Liver (tissue), 9 donors: ENCODE results near the gene BCAS4. TPM values are rescaled to one million over a fixed set of nuclear protein-coding genes. Genes with fewer than 3 reads are reported as not detected.

Experiments used
- DNase-seq: peaks from one replicate; pipeline ENCODE4 v3.0.0-alpha.2; 2017; ENCODE audit warnings: low spot score
- H3K27ac ChIP-seq, 2 donors: one replicate each; pipeline ENCODE4 v1.7.0; 2013; ENCODE audit warnings: inconsistent platforms in 2 of 2, low read length in 2 of 2, control low read depth in 1 of 2, low read depth in 1 of 2, mild to moderate bottlenecking in 1 of 2
- H3K27me3 ChIP-seq, 4 donors: one replicate each; pipeline versions ENCODE4 v1.6.1 to v1.7.0; 2013; ENCODE audit warnings: low read length in 3 of 4, inconsistent platforms in 1 of 4, mild to moderate bottlenecking in 1 of 4, moderate library complexity in 1 of 4; ENCODE audit not compliant: control insufficient read depth in 4 of 4, insufficient read depth in 4 of 4
- H3K36me3 ChIP-seq, 4 donors: one replicate each; pipeline versions ENCODE4 v1.6.1 to v1.7.0; 2013; ENCODE audit warnings: low read length in 3 of 4, mild to moderate bottlenecking in 3 of 4, low read depth in 1 of 4, moderate library complexity in 1 of 4; ENCODE audit not compliant: control insufficient read depth in 4 of 4, insufficient read depth in 3 of 4
- H3K4me1 ChIP-seq, 4 donors: one replicate each; pipeline versions ENCODE4 v1.6.1 to v1.7.0; 2013; ENCODE audit warnings: low read length in 3 of 4, mild to moderate bottlenecking in 3 of 4, moderate library complexity in 1 of 4; ENCODE audit not compliant: control insufficient read depth in 4 of 4, insufficient read depth in 4 of 4
- H3K4me3 ChIP-seq, 3 donors: one replicate each; pipeline versions ENCODE4 v1.6.1 to v1.7.0; 2013; ENCODE audit warnings: low read length in 3 of 3, control low read depth in 1 of 3, low read depth in 1 of 3, mild to moderate bottlenecking in 1 of 3
- H3K9ac ChIP-seq, 2 donors: one replicate each; pipeline ENCODE4 v1.7.0; 2013; ENCODE audit warnings: low read length in 2 of 2, mild to moderate bottlenecking in 2 of 2, moderate library complexity in 2 of 2, control low read depth in 1 of 2, low read depth in 1 of 2
- H3K9me3 ChIP-seq, 4 donors: one replicate each; pipeline versions ENCODE4 v1.6.1 to v1.7.0; 2013; ENCODE audit warnings: low read length in 3 of 4; ENCODE audit not compliant: control insufficient read depth in 4 of 4
- EGR1 ChIP-seq, 2 donors: IDR thresholded peaks; 2 replicates each; pipeline ENCODE4 v1.6.1; 2016 to 2018; ENCODE audit warnings: antibody characterized with exemption in 2 of 2, low read depth in 2 of 2
- FOXA1 ChIP-seq: IDR thresholded peaks from 2 replicates; pipeline ENCODE4 v1.6.1; 2016; ENCODE audit warnings: antibody characterized with exemption
- FOXA2 ChIP-seq: IDR thresholded peaks from 2 replicates; pipeline ENCODE4 v1.6.1; 2016; ENCODE audit warnings: antibody characterized with exemption
- GABPA ChIP-seq, 2 donors: IDR thresholded peaks in 1 of 2; conservative IDR thresholded peaks in 1 of 2; 2 replicates each; pipeline ENCODE4 v1.6.1; 2016; ENCODE audit warnings: antibody characterized with exemption in 2 of 2, mild to moderate bottlenecking in 1 of 2, moderate library complexity in 1 of 2
- HNF4A ChIP-seq, 2 donors: conservative IDR thresholded peaks; 2 replicates each; pipeline ENCODE4 v1.6.1; 2016; ENCODE audit warnings: antibody characterized with exemption in 2 of 2, mild to moderate bottlenecking in 2 of 2
- HNF4G ChIP-seq: IDR thresholded peaks from 2 replicates; pipeline ENCODE4 v1.6.1; 2016; ENCODE audit warnings: antibody characterized with exemption
- JUND ChIP-seq, 2 donors: IDR thresholded peaks; 2 replicates each; pipeline ENCODE4 v1.6.1; 2016; ENCODE audit warnings: antibody characterized with exemption in 2 of 2
- NR2F2 ChIP-seq: IDR thresholded peaks from 2 replicates; pipeline ENCODE4 v1.6.1; 2016; ENCODE audit warnings: antibody characterized with exemption
- RAD21 ChIP-seq, 2 donors: IDR thresholded peaks; 2 replicates each; pipeline ENCODE4 v1.6.1; 2016; ENCODE audit warnings: antibody characterized with exemption in 2 of 2, mild to moderate bottlenecking in 2 of 2
- RXRA ChIP-seq, 2 donors: IDR thresholded peaks; 2 replicates each; pipeline ENCODE4 v1.6.1; 2017 to 2018; ENCODE audit warnings: antibody characterized with exemption in 2 of 2, mild to moderate bottlenecking in 1 of 2
- SP1 ChIP-seq: IDR thresholded peaks from 2 replicates; pipeline ENCODE4 v1.6.1; 2018; ENCODE audit warnings: antibody characterized with exemption, mild to moderate bottlenecking
- TAF1 ChIP-seq: conservative IDR thresholded peaks from 2 replicates; pipeline ENCODE4 v1.6.1; 2016; ENCODE audit warnings: antibody characterized with exemption, mild to moderate bottlenecking
- YY1 ChIP-seq: IDR thresholded peaks from 2 replicates; pipeline ENCODE4 v1.6.1; 2016; ENCODE audit warnings: antibody characterized with exemption, mild to moderate bottlenecking
- WGBS: extraction: QIAGEN DNeasy Blood & Tissue Kit; methylation state at CpG from one replicate; pipeline ENCODE4 v1.1.7; 2013; 5-methylcytosine and 5-hydroxymethylcytosine counted together
- polyA plus RNA-seq, 2 donors: library from polyadenylated mRNA; stranded (reverse) in 1 of 2; unstranded in 1 of 2; fragments of 200-250 nt in 1 of 2; fragments of >200 nt in 1 of 2; fragmentation: Nextera tagmentation in 1 of 2; extraction: Ambion mirVana in 1 of 2; gene quantifications; one replicate each; pipeline versions ENCODE4 v1.2.1 to v1.2.3, GENCODE V29; 2013 to 2015
- total RNA-seq, 2 donors: library from RNA; depleted of rRNA; stranded (reverse); fragments of >200 nt; gene quantifications; one replicate each; pipeline ENCODE4 v1.2.3, GENCODE V29; 2014
- TF ChIP-seq, protein P1 (sequence below): IDR thresholded peaks from 2 replicates; pipeline ENCODE4 v1.6.1; 2016; ENCODE audit warnings: antibody characterized with exemption
- TF ChIP-seq, protein P2 (sequence below): IDR thresholded peaks from 2 replicates; pipeline ENCODE4 v1.6.1; 2016; ENCODE audit warnings: antibody characterized with exemption, mild to moderate bottlenecking
- TF ChIP-seq, protein P3 (sequence below): IDR thresholded peaks from 2 replicates; pipeline ENCODE4 v1.6.1; 2016; ENCODE audit warnings: antibody characterized with exemption
- TF ChIP-seq, protein P4 (sequence below): IDR thresholded peaks from 2 replicates; pipeline ENCODE4 v1.6.1; 2016; ENCODE audit warnings: antibody characterized with exemption
- TF ChIP-seq, protein P5 (sequence below): fragments of 150-350 bp; IDR thresholded peaks from 2 replicates; pipeline ENCODE4 v1.5.1; 2017; ENCODE audit warnings: improper control_type of control experiment, low read depth, low read length; ENCODE audit not compliant: missing input control
- donor health status: healthy.
- donor health status: healthy.
- donor health status: healthy.
- donor health status: healthy.
- donor health status: healthy.

The BCAS4 gene
- total and polyA plus RNA-seq, 4 donors = 0.25 to 0.50 (median 0.47) TPM

DNA sequence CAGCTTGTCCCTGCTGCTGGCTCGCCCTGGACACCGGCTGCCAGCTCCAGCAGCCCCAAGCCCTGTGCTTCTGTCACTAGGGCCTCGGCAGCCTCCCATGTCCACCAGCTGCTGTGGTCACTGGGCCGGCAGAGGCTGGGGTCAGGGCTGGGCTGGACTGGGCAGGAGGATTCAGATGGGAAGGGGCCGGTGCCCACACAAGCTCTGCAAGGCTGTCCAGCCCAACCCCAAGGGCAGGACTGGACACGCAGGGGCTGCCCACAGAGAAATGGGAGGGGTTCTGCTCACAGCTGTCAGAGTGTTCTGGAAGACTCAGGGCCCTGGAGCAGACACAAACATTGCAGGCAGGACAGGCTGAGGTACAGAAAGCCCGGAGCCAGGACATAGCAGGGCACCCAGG is 70.7 kb downstream of the BCAS4 start:
- 92% methylated on average over 7 of the region's 7 CpGs for WGBS
- Histone ChIP-seq H3K27ac (no peak overlapping the region), H3K36me3 (no peaks in the 10 kb centered on the region), H3K9ac (no peak overlapping the region), H3K4me1 (no peaks in the 10 kb centered on the region), H3K27me3 (no peaks in the 10 kb centered on the region), H3K4me3 (no peak overlapping the region), H3K9me3 (no peaks in the 10 kb centered on the region)
- no peak for DNase-seq
- no peak for TF ChIP-seq TAF1
- TF ChIP-seq SP1 = no peak
- TF ChIP-seq, protein P1, sequence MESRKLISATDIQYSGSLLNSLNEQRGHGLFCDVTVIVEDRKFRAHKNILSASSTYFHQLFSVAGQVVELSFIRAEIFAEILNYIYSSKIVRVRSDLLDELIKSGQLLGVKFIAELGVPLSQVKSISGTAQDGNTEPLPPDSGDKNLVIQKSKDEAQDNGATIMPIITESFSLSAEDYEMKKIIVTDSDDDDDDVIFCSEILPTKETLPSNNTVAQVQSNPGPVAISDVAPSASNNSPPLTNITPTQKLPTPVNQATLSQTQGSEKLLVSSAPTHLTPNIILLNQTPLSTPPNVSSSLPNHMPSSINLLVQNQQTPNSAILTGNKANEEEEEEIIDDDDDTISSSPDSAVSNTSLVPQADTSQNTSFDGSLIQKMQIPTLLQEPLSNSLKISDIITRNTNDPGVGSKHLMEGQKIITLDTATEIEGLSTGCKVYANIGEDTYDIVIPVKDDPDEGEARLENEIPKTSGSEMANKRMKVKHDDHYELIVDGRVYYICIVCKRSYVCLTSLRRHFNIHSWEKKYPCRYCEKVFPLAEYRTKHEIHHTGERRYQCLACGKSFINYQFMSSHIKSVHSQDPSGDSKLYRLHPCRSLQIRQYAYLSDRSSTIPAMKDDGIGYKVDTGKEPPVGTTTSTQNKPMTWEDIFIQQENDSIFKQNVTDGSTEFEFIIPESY = no peak
- TF ChIP-seq JUND (IDR thresholded peaks at IDR 0.05) = no peak
- TF ChIP-seq RXRA (IDR thresholded peaks at IDR 0.05) = no peak
- no peak for TF ChIP-seq FOXA1
- no peak for TF ChIP-seq HNF4A (conservative IDR thresholded peaks at IDR 0.05)
- no peak for TF ChIP-seq YY1
- TF ChIP-seq, protein P2, sequence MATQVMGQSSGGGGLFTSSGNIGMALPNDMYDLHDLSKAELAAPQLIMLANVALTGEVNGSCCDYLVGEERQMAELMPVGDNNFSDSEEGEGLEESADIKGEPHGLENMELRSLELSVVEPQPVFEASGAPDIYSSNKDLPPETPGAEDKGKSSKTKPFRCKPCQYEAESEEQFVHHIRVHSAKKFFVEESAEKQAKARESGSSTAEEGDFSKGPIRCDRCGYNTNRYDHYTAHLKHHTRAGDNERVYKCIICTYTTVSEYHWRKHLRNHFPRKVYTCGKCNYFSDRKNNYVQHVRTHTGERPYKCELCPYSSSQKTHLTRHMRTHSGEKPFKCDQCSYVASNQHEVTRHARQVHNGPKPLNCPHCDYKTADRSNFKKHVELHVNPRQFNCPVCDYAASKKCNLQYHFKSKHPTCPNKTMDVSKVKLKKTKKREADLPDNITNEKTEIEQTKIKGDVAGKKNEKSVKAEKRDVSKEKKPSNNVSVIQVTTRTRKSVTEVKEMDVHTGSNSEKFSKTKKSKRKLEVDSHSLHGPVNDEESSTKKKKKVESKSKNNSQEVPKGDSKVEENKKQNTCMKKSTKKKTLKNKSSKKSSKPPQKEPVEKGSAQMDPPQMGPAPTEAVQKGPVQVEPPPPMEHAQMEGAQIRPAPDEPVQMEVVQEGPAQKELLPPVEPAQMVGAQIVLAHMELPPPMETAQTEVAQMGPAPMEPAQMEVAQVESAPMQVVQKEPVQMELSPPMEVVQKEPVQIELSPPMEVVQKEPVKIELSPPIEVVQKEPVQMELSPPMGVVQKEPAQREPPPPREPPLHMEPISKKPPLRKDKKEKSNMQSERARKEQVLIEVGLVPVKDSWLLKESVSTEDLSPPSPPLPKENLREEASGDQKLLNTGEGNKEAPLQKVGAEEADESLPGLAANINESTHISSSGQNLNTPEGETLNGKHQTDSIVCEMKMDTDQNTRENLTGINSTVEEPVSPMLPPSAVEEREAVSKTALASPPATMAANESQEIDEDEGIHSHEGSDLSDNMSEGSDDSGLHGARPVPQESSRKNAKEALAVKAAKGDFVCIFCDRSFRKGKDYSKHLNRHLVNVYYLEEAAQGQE = no peak
- TF ChIP-seq, protein P3, sequence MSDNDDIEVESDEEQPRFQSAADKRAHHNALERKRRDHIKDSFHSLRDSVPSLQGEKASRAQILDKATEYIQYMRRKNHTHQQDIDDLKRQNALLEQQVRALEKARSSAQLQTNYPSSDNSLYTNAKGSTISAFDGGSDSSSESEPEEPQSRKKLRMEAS = no peak
- TF ChIP-seq, protein P4, sequence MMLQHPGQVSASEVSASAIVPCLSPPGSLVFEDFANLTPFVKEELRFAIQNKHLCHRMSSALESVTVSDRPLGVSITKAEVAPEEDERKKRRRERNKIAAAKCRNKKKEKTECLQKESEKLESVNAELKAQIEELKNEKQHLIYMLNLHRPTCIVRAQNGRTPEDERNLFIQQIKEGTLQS = no peak
- TF ChIP-seq FOXA2 = no peak
- TF ChIP-seq GABPA (IDR thresholded peaks at IDR 0.05 in 1 of 2, conservative IDR thresholded peaks at IDR 0.05 in 1 of 2) = no peak
- TF ChIP-seq NR2F2 = no peak
- TF ChIP-seq HNF4G = no peak
- TF ChIP-seq, protein P5, sequence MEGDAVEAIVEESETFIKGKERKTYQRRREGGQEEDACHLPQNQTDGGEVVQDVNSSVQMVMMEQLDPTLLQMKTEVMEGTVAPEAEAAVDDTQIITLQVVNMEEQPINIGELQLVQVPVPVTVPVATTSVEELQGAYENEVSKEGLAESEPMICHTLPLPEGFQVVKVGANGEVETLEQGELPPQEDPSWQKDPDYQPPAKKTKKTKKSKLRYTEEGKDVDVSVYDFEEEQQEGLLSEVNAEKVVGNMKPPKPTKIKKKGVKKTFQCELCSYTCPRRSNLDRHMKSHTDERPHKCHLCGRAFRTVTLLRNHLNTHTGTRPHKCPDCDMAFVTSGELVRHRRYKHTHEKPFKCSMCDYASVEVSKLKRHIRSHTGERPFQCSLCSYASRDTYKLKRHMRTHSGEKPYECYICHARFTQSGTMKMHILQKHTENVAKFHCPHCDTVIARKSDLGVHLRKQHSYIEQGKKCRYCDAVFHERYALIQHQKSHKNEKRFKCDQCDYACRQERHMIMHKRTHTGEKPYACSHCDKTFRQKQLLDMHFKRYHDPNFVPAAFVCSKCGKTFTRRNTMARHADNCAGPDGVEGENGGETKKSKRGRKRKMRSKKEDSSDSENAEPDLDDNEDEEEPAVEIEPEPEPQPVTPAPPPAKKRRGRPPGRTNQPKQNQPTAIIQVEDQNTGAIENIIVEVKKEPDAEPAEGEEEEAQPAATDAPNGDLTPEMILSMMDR = no peak

DNA sequence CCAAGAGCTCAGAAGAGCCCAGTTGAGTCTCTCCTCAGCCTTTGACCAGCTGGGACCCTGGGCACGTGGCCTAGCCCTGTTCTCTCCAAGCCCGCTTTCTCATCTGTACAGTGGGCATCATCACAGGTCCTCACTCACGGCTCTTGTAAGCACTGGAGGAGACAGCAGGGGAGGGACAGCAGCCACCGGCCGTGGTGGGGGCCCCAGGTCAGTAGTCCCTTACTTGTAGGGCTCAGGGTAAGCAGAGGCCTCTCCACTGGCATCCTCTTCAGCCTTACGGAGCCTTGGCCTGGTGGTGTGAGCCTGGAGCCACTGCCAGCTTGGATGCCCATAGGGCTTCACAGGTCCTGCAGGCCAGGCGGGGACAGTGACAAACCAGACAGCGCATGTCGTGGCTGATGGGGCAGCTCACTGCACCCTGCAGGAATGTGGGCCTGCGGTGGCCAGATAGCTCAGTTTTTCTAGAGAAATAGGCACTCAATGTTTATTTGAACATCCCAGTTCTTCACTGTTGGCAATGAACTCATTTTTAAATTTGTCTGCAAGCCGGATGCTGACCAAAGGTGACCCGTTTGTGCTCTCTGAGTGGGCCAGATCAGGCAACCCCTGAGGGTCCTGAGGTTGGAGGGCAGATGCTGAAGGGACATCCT is 71.3 kb downstream of the BCAS4 start:
- H3K4me1 ChIP-seq = no peaks in the 10 kb centered on the region
- no peak overlapping the region for H3K9ac ChIP-seq
- WGBS = 91% methylated on average over 12 of the region's 12 CpGs
- DNase-seq = no peak
- H3K36me3 ChIP-seq = no peaks in the 10 kb centered on the region
- H3K27ac ChIP-seq = no peak overlapping the region
- no peaks in the 10 kb centered on the region for H3K27me3 ChIP-seq
- H3K4me3 ChIP-seq = no peak overlapping the region
- no peaks in the 10 kb centered on the region for H3K9me3 ChIP-seq
- TF ChIP-seq, protein P5 = no peak
- no peak for TF ChIP-seq YY1
- TF ChIP-seq RXRA (IDR thresholded peaks at IDR 0.05) = no peak
- TF ChIP-seq, protein P2 = no peak
- TF ChIP-seq TAF1 = no peak
- no peak for TF ChIP-seq FOXA1
- TF ChIP-seq HNF4G = no peak
- no peak for TF ChIP-seq JUND (IDR thresholded peaks at IDR 0.05)
- TF ChIP-seq FOXA2 = no peak
- TF ChIP-seq RAD21 (IDR thresholded peaks at IDR 0.05) = no peak
- no peak for TF ChIP-seq EGR1 (IDR thresholded peaks at IDR 0.05; ENCODE audit: low read depth in 2 of 2)
- TF ChIP-seq SP1 = no peak
